ACHN (cell line): Measurements from ENCODE around the gene KDR.

Experiments used
- DNase-seq: peaks from one replicate; pipeline ENCODE4 v3.0.0-alpha.2; 2015
- in situ Hi-C: cut with HindIII; loops from 2 replicates; pipeline ENCODE4 v1.10.0; 2017; ENCODE audit warnings: low sequenced_read_pairs, low pct_ligation_motif_present, low pct_unique_long_range_greater_than_20kb

The KDR gene

GRCh38 chr4:55125087-55125721 lies at the start of gene KDR:
KDR (minus strand) TSS chr4:55125595; CDS start chr4:55125293, 302 bp downstream.
- in situ Hi-C loops, result no loop called here
- DNase-seq, result no peak

GRCh38 chr4:55173580-55173979 lies 48.2 kb upstream of the KDR start:
- no peak for DNase-seq
- in situ Hi-C loops, result no loop called here

GRCh38 chr4:55172694-55173287 lies 47.4 kb upstream of the KDR start:
- no peak for DNase-seq
- in situ Hi-C loops, result no loop called here

- DNase-seq, result no peak
- in situ Hi-C loops, result no loop called here
These were observed 45.1 kb upstream of the KDR start for GRCh38 chr4:55170462-55170861.

GRCh38 chr4:55169352-55169961 lies 44.1 kb upstream of the KDR start:
- DNase-seq, result no peak
- in situ Hi-C loops, result no loop called here

GRCh38 chr4:55162396-55162795 lies 37.0 kb upstream of the KDR start:
- DNase-seq, result no peak
- in situ Hi-C loops, result no loop called here

DNA sequence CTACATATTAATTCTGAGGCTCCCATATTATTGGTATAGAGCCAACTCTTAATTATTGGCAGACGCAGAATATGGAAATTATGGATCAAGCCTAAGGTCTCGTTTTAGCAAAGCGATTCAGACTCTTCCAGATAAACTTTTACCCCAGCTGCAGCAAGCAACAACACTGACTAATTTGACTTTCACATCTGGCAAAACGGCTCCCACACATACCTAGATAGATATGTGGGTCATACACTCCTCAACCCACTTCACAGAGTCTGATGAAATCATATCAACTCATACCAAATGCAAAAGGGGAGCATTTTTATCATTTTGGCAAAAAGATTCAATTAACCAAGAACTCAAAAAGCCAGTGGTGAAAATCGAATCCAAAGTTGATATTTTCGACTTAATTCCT lies 36.3 kb upstream of the KDR start:
- DNase-seq, result no peak
- in situ Hi-C loops, result no loop called here

GRCh38 chr4:55159851-55160250 lies 34.5 kb upstream of the KDR start:
- no peak for DNase-seq
- in situ Hi-C loops, result no loop called here

- DNase-seq, result no peak
- in situ Hi-C loops, result no loop called here
These were observed 33.6 kb upstream of the KDR start for GRCh38 chr4:55158957-55159356.

GRCh38 chr4:55157559-55158277 lies 32.3 kb upstream of the KDR start:
- in situ Hi-C loops, result no loop called here
- no peak for DNase-seq

DNA sequence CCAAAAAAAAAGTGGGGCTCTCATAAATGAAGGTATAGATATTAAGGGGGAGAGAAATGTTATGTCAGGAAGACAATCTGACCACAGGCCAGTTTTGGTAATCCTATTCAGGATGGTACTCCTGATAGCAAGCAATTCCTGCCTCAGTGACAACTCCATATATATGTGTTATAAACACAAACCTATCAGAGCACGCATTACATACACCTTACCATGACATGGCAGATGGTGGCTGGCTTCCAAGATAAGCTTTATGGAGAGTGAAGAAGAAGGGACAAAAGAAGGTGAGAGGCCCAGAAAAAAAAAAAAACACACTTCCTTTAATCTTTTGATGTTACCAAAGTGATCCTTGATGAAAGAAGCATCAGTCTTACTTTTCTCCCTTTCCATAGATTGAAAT lies 29.5 kb upstream of the KDR start:
- in situ Hi-C loops, result no loop called here
- no peak for DNase-seq

DNA sequence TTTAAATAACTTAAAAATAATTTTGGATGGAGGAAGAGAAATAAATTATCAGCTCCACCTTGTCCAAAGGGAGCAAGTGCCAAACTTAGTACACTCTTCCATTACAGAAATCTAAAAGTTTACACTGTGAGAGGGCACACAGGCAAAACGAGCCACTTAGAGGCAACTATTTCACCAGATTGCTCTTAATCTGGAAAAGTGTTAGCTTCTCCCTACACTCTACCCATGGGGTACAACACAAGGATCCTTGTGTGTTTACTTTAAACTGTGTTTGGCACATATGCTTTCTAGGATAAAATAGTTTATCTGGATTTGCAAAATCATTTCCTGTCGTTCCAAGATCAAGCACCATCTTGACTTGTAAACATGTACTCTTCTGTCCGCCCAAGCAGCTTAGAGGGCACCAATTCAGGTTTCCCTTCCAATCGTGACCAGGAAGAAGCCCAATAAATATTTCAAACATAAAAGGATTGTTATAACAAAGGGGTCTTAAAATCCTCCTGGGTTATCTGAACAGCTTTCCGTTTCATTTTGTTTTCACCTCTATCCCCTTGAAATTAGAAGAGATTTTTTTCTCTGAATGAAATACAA lies 29.0 kb upstream of the KDR start:
- in situ Hi-C loops, result no loop called here
- DNase-seq, result no peak

DNA sequence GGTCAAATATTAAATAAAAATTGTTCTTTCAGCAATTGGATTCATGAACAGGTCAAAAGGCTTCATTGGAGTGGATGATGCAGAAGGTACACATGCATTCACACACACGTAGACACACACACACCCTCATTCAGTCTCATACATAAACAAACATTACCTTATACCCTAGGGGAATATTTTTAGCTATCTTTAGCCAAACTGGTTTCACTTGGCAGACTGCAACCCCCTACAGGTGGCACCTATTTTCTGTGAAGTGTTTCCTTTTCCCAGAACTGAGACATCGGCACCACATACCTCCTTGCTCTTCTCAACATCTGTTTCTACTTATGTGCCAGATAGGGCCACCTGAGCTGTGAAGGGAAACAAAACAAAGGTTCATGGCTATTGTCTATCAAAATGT lies 18.5 kb upstream of the KDR start:
- in situ Hi-C loops, result no loop called here
- no peak for DNase-seq

- DNase-seq, result no peak
- in situ Hi-C loops, result no loop called here
These were observed 13.0 kb upstream of the KDR start for GRCh38 chr4:55138367-55138766.

- in situ Hi-C loops, result no loop called here
- DNase-seq, result no peak
These were observed 11.2 kb upstream of the KDR start for GRCh38 chr4:55136634-55137033.

- in situ Hi-C loops, result no loop called here
- DNase-seq, result no peak
These were observed 8.6 kb upstream of the KDR start for GRCh38 chr4:55133951-55134350.

DNA sequence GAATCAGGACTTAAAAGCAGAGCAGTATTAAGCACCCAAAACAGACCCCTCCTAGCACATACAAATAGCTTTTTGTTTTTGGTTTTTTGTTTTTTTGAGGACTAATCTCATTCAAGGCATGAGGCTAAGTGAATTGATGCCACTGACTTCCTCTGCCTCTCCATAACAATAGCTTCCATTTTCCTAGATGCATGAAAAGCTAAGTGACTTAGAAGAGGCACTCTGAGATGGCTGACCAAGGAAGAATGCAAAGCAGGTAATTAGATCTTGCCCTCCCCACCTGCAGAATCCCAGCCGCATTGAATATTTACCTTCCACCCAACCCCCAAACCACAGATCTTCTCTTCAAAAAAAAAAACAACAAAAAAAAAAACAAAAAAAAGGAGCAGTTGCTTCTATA lies 7.4 kb upstream of the KDR start:
- in situ Hi-C loops, result no loop called here
- DNase-seq, result no peak

DNA sequence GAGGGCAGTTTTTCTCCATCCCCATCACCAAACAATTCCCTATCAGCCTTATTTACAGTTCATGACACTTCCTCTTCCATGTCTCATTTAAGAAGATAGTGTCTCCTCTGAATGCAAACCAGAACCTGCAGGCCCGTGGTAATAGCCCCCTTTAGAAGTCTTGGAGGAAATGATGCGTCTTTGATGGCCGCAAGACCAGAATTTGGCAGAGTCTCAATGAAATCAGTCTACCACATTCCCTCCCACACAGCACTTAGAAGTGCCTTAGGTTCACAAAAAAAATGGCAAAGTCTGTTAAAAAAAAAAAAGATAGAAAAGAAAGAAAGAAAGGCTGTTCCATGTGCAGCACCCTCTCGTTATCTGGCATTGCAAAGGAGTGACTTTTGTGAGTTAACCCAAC lies 2.1 kb upstream of the KDR start:
- in situ Hi-C loops, result no loop called here
- DNase-seq, result no peak

DNA sequence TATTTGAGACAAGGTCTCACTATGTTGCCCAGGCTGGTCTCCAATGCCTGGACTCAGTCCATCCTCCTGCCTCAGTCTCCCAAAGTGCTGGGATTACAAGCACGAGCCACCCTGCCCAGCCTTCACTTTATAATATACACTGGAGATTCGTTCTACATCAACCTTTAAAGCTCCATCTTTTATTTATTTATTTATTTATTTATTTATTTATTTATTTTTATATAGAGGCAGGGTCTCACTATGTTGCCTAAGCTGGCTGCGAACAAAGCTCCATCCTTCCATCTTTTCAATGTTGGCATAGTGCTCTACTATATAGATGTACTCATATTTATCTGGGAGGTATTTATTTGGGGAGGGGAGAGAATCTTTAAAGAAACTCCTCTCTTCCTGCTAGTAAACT lies 1.7 kb upstream of the KDR start:
- in situ Hi-C loops, result no loop called here

More for the DNA sequence above, 1.7 kb upstream of the KDR start:
- DNase-seq, result no peak
